DND-41 (cell line): ENCODE measurements around the gene DYNC1I1.

Experiments
- CTCF ChIP-seq: IDR thresholded peaks from 2 replicates; pipeline ENCODE4 v1.5.1; 2012; ENCODE audit warnings: borderline replicate concordance, low read length, moderate library complexity, mild to moderate bottlenecking; ENCODE audit not compliant: poor library complexity, severe bottlenecking; ENCODE audit errors: extremely low read depth
- EZH2 ChIP-seq: IDR thresholded peaks from 3 replicates; pipeline ENCODE4 v1.6.1; 2012; ENCODE audit warnings: borderline replicate concordance, low read depth, mild to moderate bottlenecking, moderate library complexity, low read length, inconsistent platforms; ENCODE audit not compliant: severe bottlenecking

GRCh38 chr7:95996886-95997285, 224.5 kb downstream of the DYNC1I1 start:
- TF ChIP-seq EZH2 (no peak), CTCF (no peak)
